Urinary bladder (tissue), 2 donors: ENCODE measurements around the gene DAD1. TPM values are rescaled to one million over a fixed set of nuclear protein-coding genes. Genes with fewer than 3 reads are reported as not detected.

Experiments
- polyA plus RNA-seq: library from polyadenylated mRNA; stranded (reverse); fragments of 200-250 nt; gene quantifications from one replicate; pipeline ENCODE4 v1.2.3, GENCODE V29; 2013
- small RNA-seq: library from RNA; depleted of rRNA; stranded (forward); fragments of <200 nt; gene quantifications from one replicate; pipeline ENCODE3, GENCODE V24; 2014
- total RNA-seq: library from RNA; depleted of rRNA; stranded (reverse); fragments of >200 nt; gene quantifications from one replicate; pipeline ENCODE4 v1.2.3, GENCODE V29; 2014
- donor health status: healthy.

The DAD1 gene
- total and polyA plus RNA-seq, 2 donors: 214 to 222 TPM

Small RNA genes within 50 kb of the gene (small RNA-seq; reads per million reads assigned to genes)
- gene TRAJ1 (not detected), gene TRAJ10 (not detected), gene TRAJ11 (not detected), gene TRAJ12 (not detected), gene TRAJ13 (not detected), gene TRAJ14 (not detected), gene TRAJ16 (not detected), gene TRAJ17 (not detected), gene TRAJ18 (not detected), gene TRAJ19 (not detected), gene TRAJ2 (not detected), gene TRAJ20 (not detected), gene TRAJ21 (not detected), gene TRAJ22 (not detected), gene TRAJ23 (not detected), gene TRAJ24 (not detected), gene TRAJ25 (not detected), gene TRAJ26 (not detected), gene TRAJ27 (not detected), gene TRAJ28 (not detected), gene TRAJ3 (not detected), gene TRAJ4 (not detected), gene TRAJ5 (not detected), gene TRAJ6 (not detected), gene TRAJ7 (not detected), gene TRAJ8 (not detected), gene TRAJ9 (not detected)

Other genes with a start within 250 kb of the DAD1 start
- gene ABHD4, start 9.1 kb upstream of the DAD1 start, total RNA-seq: 13.1 TPM
- gene ABHD4, start 9.1 kb upstream of the DAD1 start, polyA plus RNA-seq: 30.5 TPM
- gene OR6J1, start 55.1 kb upstream of the DAD1 start, total RNA-seq: not detected
- not detected for gene OR6J1, start 55.1 kb upstream of the DAD1 start, polyA plus RNA-seq
- 74.1 TPM for gene OXA1L, start 177.5 kb upstream of the DAD1 start, total RNA-seq
- 112 TPM for gene OXA1L, start 177.5 kb upstream of the DAD1 start, polyA plus RNA-seq
- 9.3 TPM for gene SLC7A7, start 226.2 kb upstream of the DAD1 start, total RNA-seq
- 12.8 TPM for gene SLC7A7, start 226.2 kb upstream of the DAD1 start, polyA plus RNA-seq
- 21.5 TPM for gene MRPL52, start 240.7 kb upstream of the DAD1 start, total RNA-seq
- 77.0 TPM for gene MRPL52, start 240.7 kb upstream of the DAD1 start, polyA plus RNA-seq
- 120 TPM for gene MMP14, start 247.4 kb upstream of the DAD1 start, total RNA-seq
- 189 TPM for gene MMP14, start 247.4 kb upstream of the DAD1 start, polyA plus RNA-seq